GM12891 (cell line): ENCODE results near the gene MFSD8.
A peak's percentile ranks its signal among the peaks of the same experiment; 100 is the strongest.

Experiments
- PAX5 ChIP-seq: IDR thresholded peaks from 2 replicates; pipeline ENCODE4 v1.6.1; 2011; ENCODE audit warnings: low read length, moderate library complexity, mild to moderate bottlenecking; ENCODE audit not compliant: insufficient read depth, severe bottlenecking
- POLR2A ChIP-seq: IDR thresholded peaks from 2 replicates; pipeline ENCODE4 v1.6.1; 2011; ENCODE audit warnings: low read depth, low read length, control low read depth
- POLR2AphosphoS5 ChIP-seq: IDR thresholded peaks from 2 replicates; pipeline ENCODE4 v1.6.1; 2011; ENCODE audit warnings: low read depth, low read length, control low read depth
- POU2F2 ChIP-seq: IDR thresholded peaks from 2 replicates; pipeline ENCODE4 v1.6.1; 2011; ENCODE audit warnings: low read depth, mild to moderate bottlenecking, control low read depth, low read length, moderate library complexity
- SPI1 ChIP-seq: IDR thresholded peaks from 2 replicates; pipeline ENCODE4 v1.6.1; 2011; ENCODE audit warnings: low read depth, low read length, control low read depth
- TAF1 ChIP-seq: IDR thresholded peaks from 2 replicates; pipeline ENCODE4 v1.6.1; 2011; ENCODE audit warnings: low read depth, low read length, control low read depth

DNA sequence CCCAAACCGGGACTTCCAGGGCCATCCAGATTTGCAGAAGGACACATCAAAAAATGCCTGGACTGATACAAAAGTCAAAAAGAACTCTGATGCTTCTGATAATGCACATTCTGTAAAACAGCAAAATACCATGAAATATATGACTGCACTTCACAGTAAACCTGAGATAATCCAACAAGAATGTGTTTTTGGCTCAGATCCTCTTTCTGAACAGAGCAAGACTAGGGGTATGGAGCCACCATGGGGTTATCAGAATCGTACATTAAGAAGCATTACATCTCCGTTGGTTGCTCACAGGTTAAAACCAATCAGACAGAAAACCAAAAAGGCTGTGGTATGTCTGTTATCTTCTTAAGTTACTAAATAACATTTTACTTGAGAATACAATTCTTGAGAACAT is 75.1 kb downstream of the MFSD8 start:
- TF ChIP-seq POLR2A: no peak
- TF ChIP-seq POLR2AphosphoS5: no peak
- no peak for TF ChIP-seq TAF1
- no peak for TF ChIP-seq PAX5
- peak; percentile 80 for TF ChIP-seq SPI1
- no peak for TF ChIP-seq POU2F2
